H1 (cell line): ENCODE results near the gene CCDC89. TPM values are rescaled to one million over a fixed set of nuclear protein-coding genes. Genes with fewer than 3 reads are reported as not detected.

ENCODE experiments used
- CTCF ChIA-PET: fragments of 300-600 bp; sonication (Branson Sonifier 250); formaldehyde crosslinking; loops from one replicate; lab custom pipeline; 2021; ENCODE audit not compliant: partially characterized antibody; lab: Charles Lee
- POLR2A ChIA-PET: fragments of 300-600 bp; sonication (Branson Sonifier 250); formaldehyde crosslinking; loops from one replicate; lab custom pipeline; 2021; ENCODE audit warnings: inconsistent platforms; ENCODE audit not compliant: partially characterized antibody; lab: Charles Lee
- DNase-seq, 2 experiments: peaks; one replicate each; pipeline versions ENCODE4 v3.0.0 to v3.0.0-alpha.2; 2010 to 2022; ENCODE audit warnings: low spot score in 2 of 2, low read depth in 1 of 2, mixed read lengths in 1 of 2
- FAIRE-seq: peaks from 2 replicates; lab custom pipeline; 2011; peaks lifted over from hg19 to GRCh38; lab: Jason Lieb, UNC
- H2AFZ ChIP-seq: 2 replicates; pipeline ENCODE4 v1.8.1; 2012; ENCODE audit warnings: low read length, inconsistent platforms
- H2AK5ac ChIP-seq: 2 replicates; pipeline ENCODE4 v1.6.1; 2013; ENCODE audit warnings: low read depth, low read length
- H2BK120ac ChIP-seq: replicated peaks from 2 replicates; pipeline ENCODE3; 2013; ENCODE audit warnings: low read depth, low read length, inconsistent platforms
- H2BK12ac ChIP-seq: 2 replicates; pipeline ENCODE4 v1.6.1; 2013; ENCODE audit warnings: low read depth, low read length
- H2BK15ac ChIP-seq: 2 replicates; pipeline ENCODE4 v1.6.1; 2013; ENCODE audit warnings: low read length
- H2BK20ac ChIP-seq: 2 replicates; pipeline ENCODE4 v1.6.1; 2013; ENCODE audit warnings: low read length
- H2BK5ac ChIP-seq: 2 replicates; pipeline ENCODE4 v1.6.1; 2013; ENCODE audit warnings: low read depth, low read length
- H3K14ac ChIP-seq: 2 replicates; pipeline ENCODE4 v1.6.1; 2013; ENCODE audit warnings: inconsistent platforms; ENCODE audit not compliant: insufficient read length
- H3K18ac ChIP-seq: 2 replicates; pipeline ENCODE4 v1.6.1; 2013; ENCODE audit warnings: low read length; ENCODE audit errors: extremely low read depth
- H3K23ac ChIP-seq: 2 replicates; pipeline ENCODE4 v1.6.1; 2013; ENCODE audit warnings: inconsistent platforms; ENCODE audit not compliant: insufficient read length
- H3K23me2 ChIP-seq: 2 replicates; pipeline ENCODE4 v1.6.1; 2013; ENCODE audit warnings: low read depth, low read length
- H3K27ac ChIP-seq: 2 replicates; pipeline ENCODE4 v1.6.1; 2011; ENCODE audit warnings: low read depth, low read length, inconsistent platforms
- H3K27me3 ChIP-seq, 4 experiments: replicated peaks in 1 of 4; 1 replicate in 1 of 4; 2 replicates in 3 of 4; pipeline versions ENCODE4 v1.6.1 to v1.8.1; 2011 to 2013; ENCODE audit warnings: low read length in 3 of 4, mild to moderate bottlenecking in 3 of 4, inconsistent platforms in 2 of 4, mixed read lengths in 2 of 4, moderate library complexity in 1 of 4; ENCODE audit not compliant: control insufficient read depth in 3 of 4, insufficient read depth in 3 of 4; ENCODE audit errors: extremely low read depth in 1 of 4
- H3K36me3 ChIP-seq, 4 experiments: 2 replicates each; pipeline versions ENCODE4 v1.6.1 to v1.8.1; 2011 to 2013; ENCODE audit warnings: mild to moderate bottlenecking in 4 of 4, low read length in 3 of 4, moderate library complexity in 2 of 4, control low read depth in 1 of 4, inconsistent platforms in 1 of 4; ENCODE audit not compliant: insufficient read depth in 4 of 4, control insufficient read depth in 2 of 4
- H3K4ac ChIP-seq: replicated peaks from 2 replicates; pipeline ENCODE3; 2013; ENCODE audit warnings: low read length, low read depth, mixed read lengths, inconsistent platforms; ENCODE audit not compliant: insufficient read length
- H3K4me1 ChIP-seq, 4 experiments: replicated peaks in 1 of 4; 1 replicate in 1 of 4; 2 replicates in 3 of 4; pipeline versions ENCODE4 v1.6.1 to v1.8.1; 2011 to 2013; ENCODE audit warnings: low read length in 3 of 4, inconsistent platforms in 2 of 4, mixed read lengths in 1 of 4; ENCODE audit not compliant: insufficient read depth in 4 of 4, control insufficient read depth in 3 of 4
- H3K4me2 ChIP-seq, 2 experiments: 2 replicates each; pipeline versions ENCODE4 v1.6.1 to v1.8.1; 2011 to 2013; ENCODE audit warnings: low read depth in 2 of 2, low read length in 2 of 2, control low read depth in 1 of 2, inconsistent platforms in 1 of 2, mild to moderate bottlenecking in 1 of 2; ENCODE audit not compliant: insufficient read depth in 1 of 2
- H3K4me3 ChIP-seq, 4 experiments: fragments of 200-600, 300-600 bp in 1 of 4; sonication (generic), shearing (Covaris generic), sonication (Bioruptor Twin) in 1 of 4; 2 replicates each; pipeline versions ENCODE4 v1.5.1 to v1.8.1; 2011 to 2016; ENCODE audit warnings: low read length in 4 of 4, low read depth in 3 of 4, control low read depth in 2 of 4, inconsistent platforms in 2 of 4, mild to moderate bottlenecking in 2 of 4, mixed read lengths in 1 of 4, moderate library complexity in 1 of 4; ENCODE audit not compliant: insufficient read depth in 2 of 4; ENCODE audit errors: extremely low read depth in 1 of 4
- H3K56ac ChIP-seq: replicated peaks from 2 replicates; pipeline ENCODE3; 2013; ENCODE audit warnings: low read depth, mild to moderate bottlenecking, mixed read lengths, low read length, inconsistent platforms; ENCODE audit not compliant: insufficient read length
- H3K79me1 ChIP-seq: 2 replicates; pipeline ENCODE4 v1.6.1; 2013; ENCODE audit warnings: low read depth, low read length, control low read depth
- H3K79me2 ChIP-seq, 2 experiments: 2 replicates each; pipeline versions ENCODE4 v1.6.1 to v1.8.1; 2012 to 2013; ENCODE audit warnings: low read length in 2 of 2, mild to moderate bottlenecking in 2 of 2, inconsistent platforms in 1 of 2; ENCODE audit not compliant: insufficient read depth in 2 of 2, control insufficient read depth in 1 of 2
- H3K9ac ChIP-seq, 4 experiments: replicated peaks in 1 of 4; 1 replicate in 1 of 4; 2 replicates in 3 of 4; pipeline versions ENCODE4 v1.6.1 to v1.8.1; 2011 to 2013; ENCODE audit warnings: low read depth in 3 of 4, low read length in 3 of 4, control low read depth in 2 of 4, mild to moderate bottlenecking in 2 of 4, moderate library complexity in 2 of 4, inconsistent platforms in 1 of 4; ENCODE audit errors: extremely low read depth in 1 of 4
- H3K9me3 ChIP-seq, 2 experiments: 2 replicates each; pipeline versions ENCODE4 v1.6.1 to v1.8.1; 2012 to 2013; ENCODE audit warnings: mild to moderate bottlenecking in 2 of 2, moderate library complexity in 2 of 2, control low read depth in 1 of 2, inconsistent platforms in 1 of 2, low read depth in 1 of 2, low read length in 1 of 2, mixed read lengths in 1 of 2; ENCODE audit not compliant: insufficient read depth in 2 of 2
- H4K20me1 ChIP-seq, 2 experiments: replicated peaks in 1 of 2; 2 replicates each; pipeline versions ENCODE3 to v1.8.1; 2011 to 2013; ENCODE audit warnings: inconsistent platforms in 2 of 2, low read length in 2 of 2, mild to moderate bottlenecking in 1 of 2; ENCODE audit not compliant: insufficient read depth in 2 of 2, control insufficient read depth in 1 of 2
- H4K5ac ChIP-seq: 2 replicates; pipeline ENCODE4 v1.6.1; 2013; ENCODE audit warnings: low read length, low read depth, mixed read lengths, inconsistent platforms; ENCODE audit not compliant: insufficient read length
- H4K8ac ChIP-seq: 2 replicates; pipeline ENCODE4 v1.8.0; 2013; ENCODE audit warnings: mild to moderate bottlenecking, moderate library complexity, low read length, inconsistent platforms; ENCODE audit not compliant: insufficient read depth; ENCODE audit errors: extremely low read depth
- H4K91ac ChIP-seq: replicated peaks from 2 replicates; pipeline ENCODE3; 2013; ENCODE audit warnings: low read length, mixed read lengths, inconsistent platforms; ENCODE audit not compliant: insufficient read length
- CHD1 ChIP-seq: IDR thresholded peaks from 2 replicates; pipeline ENCODE4 v1.6.1; 2012; ENCODE audit warnings: low read depth, low read length, improper control_type of control experiment
- CTBP2 ChIP-seq: IDR thresholded peaks from 2 replicates; pipeline ENCODE4 v1.7.0; 2011; ENCODE audit warnings: borderline replicate concordance, mild to moderate bottlenecking, moderate library complexity, mixed read lengths, low read length; ENCODE audit not compliant: insufficient read depth, insufficient read length
- EP300 ChIP-seq, 2 experiments: IDR thresholded peaks; 1 replicate in 1 of 2; 2 replicates in 1 of 2; pipeline ENCODE4 v1.6.1; 2011 to 2012; ENCODE audit warnings: low read depth in 2 of 2, low read length in 2 of 2, mild to moderate bottlenecking in 2 of 2, borderline replicate concordance in 1 of 2, inconsistent platforms in 1 of 2, moderate library complexity in 1 of 2
- EZH2 ChIP-seq: fragments of 200-600 bp; sonication (generic); IDR thresholded peaks from 2 replicates; pipeline ENCODE4 v1.7.1; 2012; ENCODE audit warnings: low read depth, mild to moderate bottlenecking, moderate library complexity, low read length, inconsistent platforms; ENCODE audit not compliant: severe bottlenecking
- HDAC2 ChIP-seq, 2 experiments: fragments of 300-600 bp in 1 of 2; sonication (generic) in 1 of 2; IDR thresholded peaks; 2 replicates each; pipeline ENCODE4 v1.6.1; 2011 to 2012; ENCODE audit warnings: low read depth in 2 of 2, low read length in 2 of 2, mild to moderate bottlenecking in 2 of 2, moderate library complexity in 2 of 2, borderline replicate concordance in 1 of 2, inconsistent platforms in 1 of 2
- HDAC6 ChIP-seq: IDR thresholded peaks from one replicate; pipeline ENCODE4 v1.7.1; 2012; ENCODE audit warnings: low read depth, mild to moderate bottlenecking, inconsistent platforms, low read length, moderate library complexity
- KDM1A ChIP-seq: fragments of 200-600, 300-600 bp; sonication (generic); IDR thresholded peaks from 2 replicates; pipeline ENCODE4 v1.7.1; 2016; ENCODE audit warnings: mild to moderate bottlenecking, low read length, borderline replicate concordance
- MAFK ChIP-seq: IDR thresholded peaks from 2 replicates; pipeline ENCODE4 v1.6.1; 2012; ENCODE audit warnings: low read depth, mild to moderate bottlenecking, improper control_type of control experiment, low read length
- NRF1 ChIP-seq: IDR thresholded peaks from 2 replicates; pipeline ENCODE4 v1.6.1; 2011; ENCODE audit warnings: mild to moderate bottlenecking, low read depth, low read length, improper control_type of control experiment
- PHF8 ChIP-seq: fragments of 200-600 bp; sonication (generic); conservative IDR thresholded peaks from 2 replicates; pipeline ENCODE4 v1.7.1; 2012; ENCODE audit warnings: low read depth, mild to moderate bottlenecking, inconsistent platforms, low read length, moderate library complexity
- SIX5 ChIP-seq: IDR thresholded peaks from 2 replicates; pipeline ENCODE4 v1.6.1; 2011; ENCODE audit warnings: mild to moderate bottlenecking, low read depth, low read length
- TEAD4 ChIP-seq: IDR thresholded peaks from 2 replicates; pipeline ENCODE4 v1.6.1; 2012; ENCODE audit warnings: low read depth, low read length, inconsistent platforms, mixed read lengths
- WGBS, 2 experiments: shearing (Covaris generic) in 1 of 2; methylation state at CpG; one replicate each; pipeline versions ENCODE4 v1.1.6 to v1.1.7; 2013 to 2015; ENCODE audit warnings: low lambda C conversion rate in 2 of 2, mixed read lengths in 2 of 2, inconsistent platforms in 1 of 2, low coverage in 1 of 2, missing lambda C conversion rate in 1 of 2; ENCODE audit not compliant: insufficient replicate concordance in 2 of 2, insufficient coverage in 1 of 2, insufficient read length in 1 of 2; ENCODE audit errors: extremely low coverage in 1 of 2, missing lambda C conversion rate in 1 of 2; 5-methylcytosine and 5-hydroxymethylcytosine counted together
- polyA plus RNA-seq, 7 experiments: library from polyadenylated mRNA; depleted of rRNA in 3 of 7; stranded (reverse) in 5 of 7; unstranded in 2 of 7; fragments of >200 nt in 5 of 7; fragments of 200-250 nt in 2 of 7; gene quantifications; 1 replicate in 5 of 7; 2 replicates in 1 of 7; 4 replicates in 1 of 7; pipeline versions ENCODE4 v1.2.1 to v1.2.3, GENCODE V29; 2011 to 2013; ENCODE audit warnings: missing spikeins in 2 of 7, mixed read lengths in 2 of 7
- total RNA-seq: library from RNA; stranded (reverse); fragmentation: NEBNext Ultra II Directional; extraction: Animal tissue kit (Norgen Biotek cat#: 25700); gene quantifications from 2 replicates; pipeline ENCODE4 v1.2.1, GENCODE V29; 2021

The CCDC89 gene
- total and polyA plus RNA-seq, 2 of the 8 experiments (the other 6 are each of a cell fraction or from before 2014, with no cell fraction given) = not detected

DNA sequence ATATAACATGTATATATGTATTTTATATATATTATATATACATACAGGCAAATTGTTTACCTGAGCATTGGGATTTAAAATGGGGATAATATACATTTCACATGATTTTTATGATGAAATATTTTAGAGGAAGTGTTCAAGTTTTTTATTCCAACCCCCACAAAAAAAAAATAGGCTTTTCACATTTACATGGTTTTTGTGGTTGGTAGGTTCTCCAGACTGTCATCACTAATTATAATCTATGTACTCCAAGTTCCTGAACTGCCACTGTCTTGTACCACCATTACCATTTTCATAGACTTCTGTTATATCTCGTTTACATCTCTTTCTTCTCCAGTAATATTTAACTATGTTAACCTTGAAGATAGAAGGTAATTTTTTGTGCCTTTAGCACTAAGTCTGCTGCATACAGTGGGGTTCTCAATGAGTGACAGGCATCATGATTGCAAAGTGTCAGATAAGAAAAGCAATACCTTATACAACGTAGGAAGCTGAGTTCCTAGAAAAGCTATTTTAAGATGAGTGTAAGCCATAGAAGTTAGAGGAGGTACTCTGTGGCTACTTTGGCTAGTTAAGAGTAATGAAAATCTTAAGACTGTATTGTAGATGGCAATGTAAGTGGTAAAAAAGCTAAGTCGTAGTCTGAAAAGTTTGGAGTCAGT lies 33.1 kb downstream of the CCDC89 start:
- Histone ChIP-seq H3K4me1 (no peaks in the 10 kb centered on the region; a peak in 2 of 7 replicates), H3K4ac (no peak overlapping the region), H3K4me2 (no peak overlapping the region), H4K5ac (no peak overlapping the region), H3K79me2 (peaks cover 0 to 17% of the 10 kb centered on the region in 2 experiments; a peak in 2 of 4 replicates), H3K18ac (no peak overlapping the region), H3K9me3 (no peaks in the 10 kb centered on the region), H4K91ac (no peak overlapping the region), H3K9ac (no peak overlapping the region), H2BK5ac (no peak overlapping the region), H3K23ac (no peak overlapping the region), H2AFZ (no peak overlapping the region), H3K27ac (no peak overlapping the region), H3K79me1 (no peaks in the 10 kb centered on the region), H2BK15ac (no peak overlapping the region), H4K8ac (no peak overlapping the region), H3K14ac (no peak overlapping the region), H4K20me1 (peaks cover 0 to 2% of the 10 kb centered on the region in 2 experiments), H2BK20ac (no peak overlapping the region), H3K56ac (no peak overlapping the region), H3K36me3 (peaks cover 0 to 28% (median 12%) of the 10 kb centered on the region in 4 experiments; a peak in 5 of 8 replicates), H3K23me2 (no peaks in the 10 kb centered on the region), H2AK5ac (no peak overlapping the region), H2BK12ac (no peak overlapping the region), H2BK120ac (no peak overlapping the region), H3K27me3 (peaks cover 0 to 1% (median 0%) of the 10 kb centered on the region in 4 experiments; a peak in 1 of 7 replicates), H3K4me3 (no peak overlapping the region)
- POLR2A ChIA-PET = interaction anchor here (0.8 to 4.9 kb wide), 5 partner anchors 10 to 25 kb away, joined by 3 to 42 read pairs (median 5); partner anchors contain the start of genes CREBZF and TMEM126B
- FAIRE-seq = no peak
- no peak for DNase-seq
- CTCF ChIA-PET = interaction anchor here (0.6 to 0.8 kb wide), 2 partner anchors 16 to 158 kb away, joined by 3 read pairs; partner anchors contain the start of gene SYTL2
- 85% methylated on average over 3 of the region's 3 CpGs; no CpG with 5 or more reads in 1 of the 2 experiments for WGBS, 2 experiments
- TF ChIP-seq PHF8 = no peak
- no peak for TF ChIP-seq TEAD4
- TF ChIP-seq MAFK = no peak
- TF ChIP-seq HDAC2 (IDR thresholded peaks at IDR 0.05; ENCODE audit: borderline replicate concordance in 1 of 2, low read depth in 2 of 2, low read length in 2 of 2) = no peak
- no peak for TF ChIP-seq NRF1
- no peak for TF ChIP-seq KDM1A
- TF ChIP-seq EP300 (IDR thresholded peaks at IDR 0.05; ENCODE audit: borderline replicate concordance in 1 of 2, low read depth in 2 of 2, low read length in 2 of 2) = no peak
- TF ChIP-seq CHD1 = no peak
- TF ChIP-seq SIX5 = no peak
- TF ChIP-seq CTBP2 = no peak
- TF ChIP-seq HDAC6 = no peak
- no peak for TF ChIP-seq EZH2
